HG03159 (cell line): Measurements from ENCODE around the gene MUC22.
"Not testable (repeated sequence)": the region's sequence is repeated elsewhere in the genome, so short reads cannot be mapped to it uniquely, and the experiment has no call there.

Experiments
- ATAC-seq: cut with Tn5 transposase; IDR thresholded peaks from one replicate; pipeline ENCODE4 v1.9.1; 2021; ENCODE audit warnings: mild to moderate bottlenecking, moderate library complexity; ENCODE audit not compliant: unreplicated experiment

The MUC22 gene

DNA sequence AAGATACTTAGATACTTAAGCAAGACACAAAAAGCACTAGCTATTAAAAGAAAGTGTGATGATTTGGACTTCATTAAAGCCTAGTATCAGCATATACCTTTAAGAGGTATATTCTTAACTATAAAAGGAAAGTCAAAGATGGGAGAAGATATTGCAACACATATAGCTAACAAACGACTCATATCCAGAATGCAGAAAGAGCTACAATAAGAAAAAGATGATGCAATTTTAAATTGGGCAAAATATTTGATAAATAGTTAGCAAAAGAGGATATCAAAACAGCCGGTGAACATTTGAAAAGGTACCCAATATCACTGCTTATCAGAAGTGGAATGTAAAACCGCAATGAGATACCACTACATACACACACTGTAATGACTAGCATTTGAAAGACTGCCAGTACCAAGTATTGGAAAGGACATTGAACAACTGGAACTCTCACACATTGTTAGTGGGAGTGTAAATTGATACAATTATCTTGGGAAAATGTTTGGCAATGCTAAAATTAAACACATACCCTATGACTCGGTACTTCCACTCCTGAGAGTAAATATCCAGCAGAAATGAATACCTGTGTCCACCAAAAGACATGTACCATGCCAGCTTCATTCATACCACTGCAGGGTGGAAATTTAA is 25.7 kb downstream of the MUC22 start:
- no peak for ATAC-seq

DNA sequence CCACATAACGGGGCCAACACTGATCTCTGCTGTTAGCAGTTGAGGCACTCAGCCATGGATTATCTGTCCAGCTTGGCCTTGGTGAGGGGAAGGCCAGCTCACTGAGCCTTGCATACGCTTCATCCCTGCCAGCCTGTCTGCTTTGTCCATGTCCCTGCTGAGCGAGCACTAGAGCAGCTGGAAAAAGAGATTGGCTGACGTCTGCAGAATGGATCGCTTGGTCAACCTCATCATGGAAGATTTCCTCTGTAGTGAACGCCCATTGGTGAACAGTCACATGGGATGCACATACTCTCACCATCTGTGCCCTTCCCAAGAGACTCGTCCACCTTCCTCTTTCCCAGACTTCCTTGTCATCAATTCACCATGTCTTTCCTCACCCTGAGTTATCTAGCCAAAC is 26.9 kb downstream of the MUC22 start:
- no peak for ATAC-seq

DNA sequence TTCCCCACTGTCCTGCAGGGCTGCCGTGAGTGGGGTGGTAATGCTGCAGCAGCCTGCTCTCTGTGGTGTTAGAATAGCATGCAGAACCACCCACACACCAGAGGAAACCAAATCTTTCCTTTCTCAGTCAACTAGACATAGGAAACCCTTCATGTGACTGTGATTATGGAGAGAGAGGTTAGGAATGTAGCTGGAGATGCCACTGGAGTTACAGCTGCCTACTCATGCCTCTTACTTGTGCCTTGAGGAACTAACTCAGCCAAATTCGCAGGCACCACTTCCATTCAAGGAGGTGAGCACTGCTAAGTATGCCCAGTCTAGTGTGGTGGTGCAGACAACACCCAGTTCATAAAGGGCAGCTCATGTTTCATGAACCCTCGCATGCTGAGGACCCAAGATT is 27.4 kb downstream of the MUC22 start:
- ATAC-seq = no peak

DNA sequence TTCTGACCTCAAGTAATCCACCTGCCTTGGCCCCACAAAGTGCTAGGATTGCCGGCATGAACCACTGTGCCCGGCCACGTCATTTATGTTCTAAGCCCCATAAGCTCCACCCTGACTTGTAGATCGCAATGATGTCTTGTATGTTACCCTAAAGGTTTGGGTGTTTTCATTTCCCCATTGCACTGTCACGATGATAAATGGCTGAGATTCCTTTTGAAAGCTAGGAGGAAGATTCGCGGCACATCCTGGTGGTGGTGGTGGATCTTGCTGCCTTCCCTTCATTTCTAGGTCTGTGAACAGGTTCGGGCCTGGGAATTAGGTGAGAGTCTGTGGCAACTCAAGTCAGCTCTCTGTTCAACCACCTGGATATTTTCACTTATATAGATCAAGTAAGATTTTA is 28.3 kb downstream of the MUC22 start:
- ATAC-seq = no peak

DNA sequence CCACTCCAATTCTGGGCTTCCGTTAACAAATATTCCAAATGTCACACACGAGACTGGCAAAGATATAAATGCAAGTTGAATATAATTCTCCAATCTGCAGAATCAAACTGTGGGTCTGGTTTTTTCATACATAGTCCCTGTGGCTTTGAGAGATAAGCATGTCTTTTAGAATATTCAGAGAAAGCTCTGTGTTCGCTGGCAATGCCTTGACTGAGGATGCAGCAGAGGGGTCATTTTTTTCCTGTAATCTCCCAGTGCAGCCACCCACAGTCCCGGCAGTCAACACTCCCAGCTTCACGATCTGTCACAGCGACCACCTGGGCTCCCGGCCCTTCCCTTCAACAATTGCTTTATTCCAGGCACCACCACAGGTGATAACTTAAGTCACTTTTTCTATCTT is 30.5 kb downstream of the MUC22 start:
- no peak for ATAC-seq

DNA sequence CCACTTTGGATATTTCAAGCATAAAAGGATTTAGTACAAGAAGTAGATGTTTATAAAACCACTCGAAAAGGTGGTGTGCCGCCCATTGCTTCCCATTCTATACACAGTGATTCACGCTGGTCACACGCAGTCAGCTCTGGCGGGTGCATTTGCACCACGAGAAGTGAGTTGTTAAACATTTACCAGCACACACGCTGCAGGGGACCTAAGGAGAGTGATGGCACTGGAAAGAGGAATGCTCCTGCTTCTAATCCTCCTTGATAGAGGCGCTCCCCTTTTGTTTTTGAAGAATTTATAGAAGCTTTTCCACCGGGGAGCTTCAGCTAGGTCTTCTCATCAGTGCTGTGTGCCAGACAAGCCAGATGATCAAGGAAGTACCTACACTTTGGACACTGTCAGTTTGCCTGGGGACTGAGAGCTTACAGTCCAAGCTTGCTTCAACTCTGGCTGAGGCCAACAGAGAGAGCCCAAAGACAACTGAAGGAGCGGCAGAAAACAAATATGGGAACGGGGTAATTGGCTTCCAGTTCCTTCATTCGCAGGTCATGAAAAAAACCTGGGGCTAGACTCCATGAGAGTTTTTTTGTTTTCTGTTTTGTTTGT is 31.2 kb downstream of the MUC22 start:
- ATAC-seq = no peak

DNA sequence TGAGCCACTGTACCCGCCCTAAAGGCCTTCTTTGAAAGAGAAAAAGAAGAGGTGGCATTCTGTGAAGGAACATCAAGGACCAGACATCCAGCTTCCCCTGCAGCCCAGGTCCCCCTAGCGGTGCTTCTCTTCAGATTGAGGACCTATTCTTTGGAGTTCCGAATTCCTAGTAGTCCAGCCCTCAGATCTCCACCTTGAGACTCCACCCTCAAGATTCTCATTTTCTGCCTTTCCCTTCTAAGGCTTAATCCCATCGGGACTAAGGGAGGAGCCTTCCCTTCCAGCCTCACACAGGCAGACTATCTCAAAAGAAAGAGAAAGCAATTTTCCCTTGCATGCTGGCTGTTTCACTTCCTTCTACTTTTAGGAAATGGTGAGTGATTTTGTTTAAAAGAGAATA is 32.5 kb downstream of the MUC22 start:
- ATAC-seq = no peak

DNA sequence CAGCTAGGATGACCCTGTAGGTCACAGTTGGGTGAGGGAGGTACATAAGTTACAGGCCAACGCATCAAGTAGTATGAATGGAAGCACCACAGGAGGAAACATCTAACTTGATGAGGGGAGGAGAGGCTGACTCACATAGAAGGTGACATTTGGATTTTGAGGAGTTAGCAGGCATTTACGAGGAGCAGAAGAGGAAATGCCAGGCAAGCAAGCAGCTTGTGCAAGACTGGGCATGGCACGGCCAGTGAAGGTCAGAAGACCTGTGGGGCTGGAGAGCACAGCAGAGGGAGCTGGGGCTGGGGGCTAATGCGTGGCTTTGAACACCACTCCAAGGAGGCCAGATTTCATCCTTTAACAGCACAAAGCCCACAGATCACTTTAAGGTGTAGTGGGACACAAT is 37.8 kb downstream of the MUC22 start:
- no peak for ATAC-seq

DNA sequence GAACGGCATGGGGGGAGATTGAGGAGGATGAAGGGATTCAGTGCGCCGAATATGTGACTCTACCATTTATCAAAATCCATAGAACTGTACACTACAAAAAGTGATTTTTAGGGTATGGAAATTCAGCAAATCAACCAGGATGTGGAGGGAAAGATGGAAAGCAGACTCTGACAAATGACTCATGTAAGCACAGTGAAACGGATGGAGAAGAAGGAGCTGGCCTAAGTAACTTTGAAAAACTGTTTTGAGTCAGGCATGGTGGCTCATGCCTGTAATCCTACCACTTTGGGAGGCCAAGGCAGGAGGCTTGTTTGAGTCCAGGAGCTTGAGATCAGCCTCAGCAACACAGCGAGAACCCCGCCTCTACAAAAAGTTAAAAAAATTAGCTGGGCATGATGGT is 39.2 kb downstream of the MUC22 start:
- no peak for ATAC-seq

DNA sequence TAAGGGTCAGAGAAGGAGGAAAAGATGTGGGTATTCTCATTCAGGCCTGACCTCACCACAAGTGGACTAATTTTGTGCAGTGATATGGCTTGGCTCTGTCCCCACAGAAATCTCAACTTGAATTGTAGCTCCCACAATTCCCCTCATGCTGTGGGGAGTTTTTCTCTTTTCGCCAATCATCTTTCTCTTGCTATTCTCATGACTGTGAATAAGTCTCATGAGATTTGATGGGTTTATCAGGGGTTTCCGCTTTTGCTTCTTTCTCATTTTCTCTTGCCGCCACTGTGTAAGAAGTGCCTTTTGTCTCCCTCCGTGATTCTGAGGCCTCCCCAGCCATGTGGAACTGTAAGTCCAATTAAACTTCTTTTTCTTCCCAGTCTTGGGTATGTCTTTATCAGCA is 42.9 kb downstream of the MUC22 start:
- not testable (repeated sequence) for ATAC-seq

DNA sequence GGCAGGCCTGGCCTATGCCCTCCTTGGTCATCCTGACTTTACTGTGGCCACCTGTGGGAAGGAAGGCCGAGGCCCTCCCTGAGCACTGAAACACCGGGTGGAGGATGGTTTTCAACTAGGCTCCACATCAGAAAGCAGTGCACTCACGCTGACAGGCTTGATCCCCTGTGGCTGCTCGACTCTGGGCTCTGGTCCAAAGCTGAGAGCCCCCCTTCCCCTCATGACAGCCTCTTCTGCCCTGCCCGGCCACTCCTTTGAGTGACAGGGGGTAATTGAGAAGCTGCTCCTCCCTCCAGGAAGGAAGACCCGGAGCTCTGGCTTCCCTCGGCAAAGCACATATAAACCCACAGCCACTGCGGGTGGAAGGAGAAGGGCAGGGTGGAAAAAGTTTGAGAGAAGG is 43.6 kb downstream of the MUC22 start:
- ATAC-seq = no peak

DNA sequence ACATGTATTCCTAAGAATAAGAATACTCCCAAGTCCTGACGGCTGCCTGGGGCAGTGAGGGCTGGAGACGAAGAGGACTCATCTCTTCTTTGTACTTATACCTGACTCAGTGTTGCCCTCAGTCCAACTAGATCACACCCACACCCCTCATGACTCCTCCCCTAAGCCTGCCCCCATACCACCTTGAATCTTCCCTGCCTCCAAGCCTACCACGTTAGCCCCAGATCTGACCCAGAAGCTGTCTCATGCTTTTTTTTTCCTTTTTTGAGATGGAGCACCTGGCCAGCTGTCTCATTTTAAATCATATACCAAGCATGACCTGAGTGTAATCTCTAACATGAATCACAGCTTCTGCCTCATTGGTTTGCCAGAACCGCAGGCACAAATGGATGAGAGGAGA is 45.2 kb downstream of the MUC22 start:
- ATAC-seq = no peak

DNA sequence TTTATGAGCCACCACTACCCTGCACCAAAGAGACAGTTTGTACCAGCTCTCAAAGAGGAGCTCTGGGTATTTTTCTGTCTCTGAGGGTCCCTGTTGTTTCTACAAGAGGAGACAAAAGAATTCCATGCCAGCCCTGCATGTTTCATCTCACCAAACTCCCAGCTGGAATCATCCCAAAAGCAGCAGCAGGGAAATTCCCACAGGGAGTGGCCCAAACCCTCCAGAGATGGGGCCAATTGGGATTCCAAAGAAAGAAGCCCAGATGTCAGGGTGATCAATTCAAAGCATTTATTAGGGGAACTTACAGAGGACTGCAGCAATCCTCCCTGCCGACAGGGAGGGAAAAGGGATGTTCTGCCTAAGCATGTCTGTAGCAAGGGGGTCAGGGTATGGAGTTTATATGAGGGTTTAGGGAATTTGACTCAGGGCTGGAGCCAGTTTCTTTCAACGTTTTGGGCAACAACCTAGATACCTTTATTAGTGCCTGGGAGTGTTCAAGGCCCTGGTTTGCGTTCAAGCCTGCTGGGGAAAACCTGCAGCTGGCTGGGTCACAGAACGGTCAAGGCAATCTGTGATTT is 47.2 kb downstream of the MUC22 start:
- no peak for ATAC-seq

DNA sequence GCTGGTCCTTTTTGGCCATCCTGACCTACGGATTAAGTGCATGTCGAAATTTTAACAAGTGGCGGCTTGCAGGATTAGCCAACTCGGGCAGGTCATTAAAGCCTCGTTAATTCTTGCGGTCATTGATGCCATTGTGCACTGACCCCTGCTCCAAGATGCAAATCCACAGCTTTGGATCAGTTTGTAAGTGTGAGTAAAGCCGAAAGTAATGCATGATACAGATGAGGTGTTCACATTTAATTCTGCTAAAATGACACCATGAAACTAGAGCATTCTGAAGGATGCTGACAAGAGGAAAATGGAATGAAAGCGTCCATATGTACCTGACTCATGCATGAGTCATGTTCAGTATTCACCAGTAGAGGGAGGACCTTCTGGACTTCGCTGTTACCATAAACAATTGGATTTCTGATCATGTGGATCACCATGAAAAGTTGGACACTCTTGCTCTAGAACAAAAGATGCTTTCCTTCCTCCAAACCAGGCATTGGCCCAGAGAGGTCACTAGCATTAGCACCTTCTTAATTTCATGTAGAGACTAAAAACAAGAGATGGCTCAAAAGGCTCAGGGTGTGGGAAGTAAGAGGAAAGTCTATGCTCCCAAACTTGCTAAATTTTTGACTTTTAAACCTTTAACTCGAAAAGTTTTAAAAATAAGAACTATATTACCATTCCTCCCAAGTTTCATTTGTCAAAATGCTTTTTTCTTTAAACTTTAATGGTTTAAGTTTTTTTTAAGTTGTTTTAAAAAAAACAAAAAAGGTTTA is 48.0 kb downstream of the MUC22 start:
- ATAC-seq = no peak

DNA sequence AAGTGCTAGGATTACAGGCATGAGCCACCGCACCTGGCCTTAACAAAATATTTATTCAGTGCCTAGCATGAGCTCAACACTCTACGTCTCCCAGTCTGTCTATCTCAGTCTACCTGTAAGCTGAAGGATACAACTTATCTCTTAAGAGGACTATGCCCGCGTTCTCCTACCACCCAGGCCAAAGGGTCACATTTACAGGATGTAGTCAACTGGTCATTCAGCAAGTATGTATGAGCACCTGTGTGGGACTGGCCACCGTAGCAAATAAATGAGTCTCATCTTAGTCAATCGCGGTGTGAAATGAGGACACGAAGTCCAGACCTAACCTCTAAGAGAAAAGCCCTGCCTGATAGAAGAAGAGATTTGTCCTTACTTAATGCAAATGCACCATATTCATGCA is 49.9 kb downstream of the MUC22 start:
- no peak for ATAC-seq

DNA sequence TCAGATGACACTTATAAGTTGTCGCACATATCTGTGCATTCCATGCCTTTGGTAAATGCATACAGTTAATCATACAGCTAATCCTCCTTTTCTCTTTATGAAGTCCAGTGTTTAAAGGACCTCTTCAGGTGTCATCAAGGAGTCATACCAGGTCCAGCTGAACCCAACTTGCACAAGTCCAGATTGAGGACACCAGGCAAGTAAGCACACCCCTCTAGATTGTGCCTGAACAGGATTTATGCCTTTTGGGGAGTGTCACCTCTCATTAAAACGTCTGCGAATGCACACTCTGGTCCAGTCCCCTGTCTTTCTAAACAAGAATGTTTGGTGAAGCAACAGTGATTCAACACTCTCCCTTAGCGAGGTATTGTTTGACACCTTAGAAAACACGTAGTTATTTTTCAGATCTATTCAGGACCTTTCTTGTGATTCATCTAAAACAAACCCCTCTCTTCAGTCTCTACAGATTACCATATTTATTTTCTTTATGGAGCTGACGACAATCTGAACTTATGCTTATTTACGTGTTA is 53.7 kb downstream of the MUC22 start:
- no peak for ATAC-seq

DNA sequence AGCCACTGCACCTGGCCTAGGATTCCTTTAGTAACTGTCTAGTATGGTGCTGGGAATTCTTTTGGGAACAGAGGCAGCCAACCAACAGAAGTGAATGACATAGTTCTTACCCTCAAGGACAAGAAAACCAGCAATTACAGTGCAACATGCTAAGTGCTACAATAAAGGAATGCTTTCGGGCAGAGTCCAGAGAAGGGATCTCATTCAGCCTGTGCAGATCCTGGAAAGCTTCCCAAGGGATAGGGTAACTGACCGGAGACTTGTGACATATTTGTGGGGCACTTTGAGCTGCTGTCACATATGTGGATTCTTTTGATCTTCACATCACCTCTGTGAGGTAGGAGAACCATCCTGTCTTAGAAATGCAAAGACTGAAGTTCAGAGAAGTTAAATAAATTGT is 55.3 kb downstream of the MUC22 start:
- no peak for ATAC-seq

DNA sequence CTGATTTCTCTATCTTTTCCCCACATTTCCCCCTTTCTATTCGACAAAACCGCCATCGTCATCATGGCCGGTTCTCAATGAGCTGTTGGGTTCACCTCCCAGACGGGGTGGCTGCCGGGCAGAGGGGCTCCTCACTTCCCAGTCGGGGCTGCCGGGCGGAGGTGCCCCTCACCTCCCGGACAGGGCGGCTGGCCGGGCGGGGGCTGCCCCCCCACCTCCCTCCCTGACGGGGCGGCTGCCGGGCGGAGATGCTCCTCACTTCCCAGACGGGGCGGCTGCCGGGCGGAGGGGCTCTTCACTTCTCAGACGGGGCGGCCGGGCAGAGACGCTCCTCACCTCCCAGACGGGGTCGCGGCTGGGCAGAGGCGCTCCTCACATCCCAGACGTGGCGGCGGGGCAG is 56.8 kb downstream of the MUC22 start:
- ATAC-seq = not testable (repeated sequence)

DNA sequence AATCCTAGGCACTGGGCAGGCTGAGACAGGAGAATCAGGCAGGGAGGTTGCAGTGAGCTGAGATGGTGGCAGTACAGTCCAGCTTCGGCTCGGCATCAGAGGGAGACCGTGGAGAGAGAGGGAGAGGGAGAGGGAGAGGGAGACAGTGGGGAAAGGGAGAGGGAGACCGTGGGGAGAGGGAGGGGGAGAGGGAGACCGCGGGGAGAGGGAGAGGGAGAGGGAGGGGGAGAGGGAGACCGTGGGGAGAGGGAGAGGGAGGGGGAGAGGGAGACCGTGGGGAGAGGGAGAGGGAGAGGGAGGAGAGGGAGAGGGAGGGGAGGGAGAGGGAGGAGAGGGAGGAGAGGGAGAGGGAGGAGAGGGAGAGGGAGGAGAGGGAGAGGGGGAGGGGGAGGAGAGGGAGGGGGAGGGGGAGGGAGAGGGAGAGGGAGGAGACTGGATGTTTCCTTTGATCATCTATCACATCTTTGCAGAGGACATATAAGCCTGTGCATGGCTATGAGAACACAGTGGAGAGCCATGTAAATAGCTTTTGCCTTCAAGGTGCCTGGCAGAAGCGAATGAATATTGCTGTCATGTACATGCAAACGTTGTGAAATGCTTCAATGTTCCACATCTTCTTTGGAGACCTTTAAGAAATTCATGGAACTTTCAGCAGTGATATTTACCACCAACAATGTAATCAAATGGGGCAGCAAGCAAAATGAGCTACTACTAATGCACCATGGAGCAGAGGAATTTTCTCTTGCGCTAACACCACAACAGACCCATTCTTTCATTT is 57.8 kb downstream of the MUC22 start:
- not testable (repeated sequence) for ATAC-seq

DNA sequence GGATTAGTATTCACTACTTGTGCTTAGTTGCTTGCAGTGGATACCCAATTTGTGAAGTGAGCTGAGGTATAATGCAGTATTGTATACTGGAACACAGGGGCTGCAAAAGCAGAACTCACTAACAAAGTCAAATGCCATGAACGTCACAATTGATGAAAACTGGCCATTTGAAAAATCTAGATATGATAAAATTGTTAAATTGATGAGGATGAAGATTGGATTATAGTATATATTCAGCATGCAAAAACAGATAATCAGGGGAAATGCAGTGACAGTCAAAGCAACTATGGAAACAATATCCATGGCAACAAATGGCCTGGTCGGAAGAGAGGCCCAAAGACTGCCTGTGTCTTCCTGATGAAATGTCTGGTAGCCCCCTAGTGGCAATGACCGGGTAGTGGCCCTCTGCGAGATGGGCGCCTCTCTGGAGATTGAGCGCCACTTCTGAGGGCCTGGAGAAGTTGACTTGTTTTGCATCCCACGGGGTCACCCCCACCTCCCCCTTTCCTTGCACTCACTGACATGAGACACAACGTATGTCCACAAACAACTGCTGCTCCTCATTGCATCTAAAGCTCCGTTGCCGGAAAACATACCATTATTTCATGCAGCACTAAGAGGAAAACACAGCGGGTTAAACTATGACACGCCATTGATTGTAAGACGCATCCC is 58.5 kb downstream of the MUC22 start:
- no peak for ATAC-seq
